NCI-H748 (cell line): Measurements from ENCODE around the gene THUMPD2.

ENCODE experiments used
- DNase-seq: peaks from one replicate; lab custom pipeline; 2025; ENCODE audit not compliant: unreplicated experiment; lab: John Stamatoyannopoulos, UW

Gene THUMPD2

DNA sequence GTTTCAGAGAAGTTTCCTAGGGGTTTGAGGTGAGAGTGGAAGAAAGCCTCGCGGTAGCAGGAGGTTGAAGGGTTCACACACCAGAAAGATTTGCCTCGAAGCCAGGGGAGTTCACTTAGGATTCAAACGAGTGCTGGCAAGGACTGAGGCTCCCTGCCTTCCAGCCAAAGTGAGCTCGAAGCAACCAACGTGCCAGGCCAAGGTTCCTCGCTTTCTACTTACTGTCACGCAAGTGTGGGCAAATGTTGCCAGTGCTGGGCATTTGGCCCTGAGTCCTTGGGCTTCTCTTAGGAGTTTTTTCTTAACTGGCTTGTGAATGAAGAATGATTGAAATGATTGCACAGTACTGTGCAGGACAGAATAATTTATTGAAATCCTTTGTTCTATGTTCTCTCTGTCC lies 59.7 kb downstream of the THUMPD2 start:
- no peak for DNase-seq

DNA sequence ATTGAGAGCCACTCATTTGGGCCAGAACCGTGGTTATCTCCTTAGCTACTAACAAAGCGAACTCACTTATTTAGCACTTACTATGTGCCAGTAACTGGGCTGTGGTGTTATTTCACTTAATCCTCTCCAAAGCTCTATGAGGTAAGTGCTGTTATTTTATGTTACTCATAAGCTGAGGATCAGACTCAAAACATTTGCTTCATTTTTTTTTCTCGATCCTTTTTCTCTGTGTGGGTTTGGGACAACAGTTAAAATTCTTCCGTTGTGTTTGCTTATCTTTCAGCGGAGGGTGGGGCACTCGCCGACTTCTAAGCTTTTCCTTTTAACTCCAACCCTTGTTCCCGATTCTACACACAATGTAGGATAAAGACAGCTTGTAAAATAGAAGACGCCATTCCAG lies 60.6 kb downstream of the THUMPD2 start:
- DNase-seq, result no peak

DNA sequence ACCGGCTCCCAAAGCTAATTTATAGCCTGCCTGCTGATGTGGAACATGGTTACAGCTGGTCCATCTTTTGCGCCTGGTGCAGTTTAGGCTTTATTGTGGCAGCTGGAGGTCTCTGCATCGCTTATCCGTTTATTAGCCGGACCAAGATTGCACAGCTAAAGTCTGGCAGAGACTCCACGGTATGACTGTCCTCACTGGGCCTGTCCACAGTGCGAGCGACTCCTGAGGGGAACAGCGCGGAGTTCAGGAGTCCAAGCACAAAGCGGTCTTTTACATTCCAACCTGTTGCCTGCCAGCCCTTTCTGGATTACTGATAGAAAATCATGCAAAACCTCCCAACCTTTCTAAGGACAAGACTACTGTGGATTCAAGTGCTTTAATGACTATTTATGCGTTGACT lies 62.0 kb downstream of the THUMPD2 start:
- peak; percentile 57 for DNase-seq

DNA sequence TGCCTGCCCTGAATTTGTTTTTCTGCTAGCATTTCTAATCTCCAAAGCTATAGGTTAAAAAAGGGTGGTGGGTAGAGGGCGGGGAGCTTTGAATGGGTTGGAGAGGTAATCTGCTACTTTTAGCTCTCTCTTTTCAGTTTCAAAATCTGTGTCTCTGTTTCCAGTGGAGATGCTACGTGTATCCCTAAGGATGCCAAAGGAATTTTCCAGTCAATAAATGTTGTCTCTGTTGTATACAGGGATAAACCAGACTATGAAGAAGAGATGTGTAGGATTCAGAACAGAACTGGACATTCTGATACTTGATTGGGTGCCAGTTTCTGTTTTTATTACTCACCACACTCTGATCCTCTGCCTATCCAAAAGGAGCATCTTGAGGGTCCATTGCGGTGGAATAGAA lies 63.2 kb downstream of the THUMPD2 start:
- DNase-seq, result no peak

DNA sequence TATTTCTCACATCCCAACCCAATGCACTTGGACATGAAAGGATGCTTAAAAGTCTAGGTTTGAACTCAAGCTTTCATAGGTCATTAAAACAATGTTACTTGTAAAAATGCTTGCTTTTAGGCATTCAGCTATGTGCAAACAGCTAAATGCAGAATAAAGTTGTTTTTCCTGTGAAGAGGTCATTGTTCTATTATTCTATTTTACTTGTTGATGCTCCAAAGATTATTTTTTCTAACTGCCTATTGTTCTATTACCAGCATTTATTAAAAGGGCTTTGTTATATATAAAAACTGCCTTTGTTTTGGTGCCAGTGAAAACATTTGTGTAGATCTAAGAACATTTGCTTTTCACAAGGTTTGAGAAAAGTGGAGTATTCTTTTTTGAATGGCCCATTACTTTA lies 64.0 kb downstream of the THUMPD2 start:
- no peak for DNase-seq

DNA sequence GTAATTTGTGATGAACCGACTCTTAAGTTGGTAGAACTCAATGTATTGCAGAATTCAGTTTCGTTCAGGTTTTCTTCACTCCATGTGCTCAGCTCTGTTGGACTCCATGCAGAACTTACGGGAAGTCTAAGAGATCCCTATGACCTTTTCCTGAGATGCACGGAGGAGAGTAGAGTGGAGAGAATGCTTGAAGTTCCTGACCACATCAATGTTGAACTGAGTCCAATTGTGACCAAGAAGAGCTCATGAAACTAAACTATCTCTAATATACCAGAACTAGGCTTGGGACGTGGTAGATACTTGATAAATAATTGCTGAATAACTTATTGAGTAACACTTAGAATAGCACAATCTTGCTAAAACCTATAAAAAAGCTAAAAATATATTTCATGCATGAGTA lies 66.1 kb downstream of the THUMPD2 start:
- DNase-seq, result no peak

DNA sequence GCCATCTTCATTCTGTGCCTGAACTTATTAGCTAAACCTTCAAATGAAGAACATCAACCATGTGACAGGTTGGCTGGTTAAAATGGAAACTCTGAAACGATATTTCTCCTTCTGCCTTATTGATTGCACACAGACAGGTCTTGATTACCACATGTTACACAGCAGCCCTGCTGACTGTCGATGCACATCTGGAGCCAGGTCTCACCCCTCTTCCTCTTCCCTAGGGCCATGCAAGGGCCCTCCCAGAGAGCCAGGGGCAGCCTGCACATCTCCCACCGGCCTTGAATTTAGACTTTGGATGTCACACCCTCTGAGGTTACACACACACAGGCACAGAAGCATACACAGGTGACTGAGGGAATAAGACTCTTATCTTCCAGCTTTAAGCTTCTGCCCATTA lies 68.3 kb downstream of the THUMPD2 start:
- no peak for DNase-seq

DNA sequence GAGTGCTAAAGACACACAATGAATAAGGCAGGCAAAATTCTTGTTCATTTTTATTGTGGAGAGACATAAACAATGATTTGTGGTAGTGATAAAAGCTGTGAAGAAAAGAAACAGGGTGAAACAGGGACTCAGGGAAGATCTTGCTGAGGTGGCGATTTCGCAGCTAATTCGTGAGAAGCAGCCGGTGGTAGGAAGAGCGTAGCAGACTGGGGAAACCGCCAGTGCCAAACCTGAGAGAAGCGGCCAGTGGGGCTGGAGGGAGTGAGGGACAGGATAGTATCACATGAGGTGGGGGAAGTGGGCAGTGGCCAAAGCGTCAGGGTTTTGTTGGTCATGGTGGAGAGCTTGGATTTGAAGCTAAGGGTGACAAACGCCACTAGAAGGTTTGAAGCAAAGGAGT lies 71.1 kb downstream of the THUMPD2 start:
- no peak for DNase-seq

DNA sequence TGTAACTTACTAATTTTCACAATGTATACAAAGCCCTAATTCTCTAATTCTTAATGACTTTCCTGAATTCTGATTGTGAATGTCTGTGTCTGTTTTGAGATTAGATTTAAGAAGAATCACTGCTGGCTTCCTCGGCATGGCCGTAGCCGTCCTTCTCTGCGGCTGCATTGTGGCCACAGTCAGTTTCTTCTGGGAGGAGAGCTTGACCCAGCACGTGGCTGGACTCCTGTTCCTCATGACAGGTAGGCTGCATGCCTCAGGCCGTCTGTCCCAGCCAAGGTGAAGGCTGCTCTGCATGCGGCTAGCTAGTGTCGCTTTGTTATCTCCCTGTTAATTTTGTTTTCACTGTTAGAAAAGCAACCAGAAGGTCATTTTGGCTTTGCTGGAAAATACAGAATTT lies 72.1 kb downstream of the THUMPD2 start:
- no peak for DNase-seq

DNA sequence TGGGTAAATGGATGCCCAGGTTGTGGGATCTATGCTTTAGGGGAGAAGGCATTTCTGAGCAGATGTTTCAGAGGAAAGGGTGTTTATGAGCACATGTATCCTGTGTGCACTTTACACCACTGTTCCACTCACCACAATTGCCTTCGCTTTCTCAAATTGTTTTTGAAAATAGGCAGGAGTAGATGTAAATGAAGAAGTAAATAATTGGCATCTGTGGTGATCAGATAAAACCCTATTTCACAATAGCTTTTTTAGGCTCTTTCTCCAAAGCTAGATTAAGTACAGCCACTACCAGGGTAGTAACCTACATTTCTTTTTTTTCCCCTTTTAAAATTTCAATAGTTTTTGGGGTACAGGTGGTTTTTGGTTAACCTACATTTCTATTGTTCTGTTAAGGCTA lies 72.7 kb downstream of the THUMPD2 start:
- no peak for DNase-seq

DNA sequence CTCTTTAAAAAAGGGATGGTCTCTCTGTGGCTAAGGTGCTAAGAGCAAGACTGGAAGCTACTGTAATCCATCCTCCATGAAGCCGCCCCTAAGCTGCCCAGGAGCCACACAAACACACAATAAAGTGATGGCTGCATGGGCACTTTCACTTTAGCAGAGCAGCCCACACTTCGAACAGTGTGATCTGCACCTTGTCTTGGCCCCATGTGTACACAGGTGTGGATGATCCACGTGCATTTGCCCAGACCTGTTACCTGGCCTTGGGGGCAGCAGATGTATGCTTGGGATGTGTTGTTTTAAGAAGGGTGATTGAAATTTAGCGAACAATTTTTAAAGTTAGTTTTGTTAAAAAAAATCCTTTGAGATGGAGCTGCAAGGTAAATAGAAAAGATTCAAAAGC lies 73.4 kb downstream of the THUMPD2 start:
- DNase-seq, result peak; percentile 68

DNA sequence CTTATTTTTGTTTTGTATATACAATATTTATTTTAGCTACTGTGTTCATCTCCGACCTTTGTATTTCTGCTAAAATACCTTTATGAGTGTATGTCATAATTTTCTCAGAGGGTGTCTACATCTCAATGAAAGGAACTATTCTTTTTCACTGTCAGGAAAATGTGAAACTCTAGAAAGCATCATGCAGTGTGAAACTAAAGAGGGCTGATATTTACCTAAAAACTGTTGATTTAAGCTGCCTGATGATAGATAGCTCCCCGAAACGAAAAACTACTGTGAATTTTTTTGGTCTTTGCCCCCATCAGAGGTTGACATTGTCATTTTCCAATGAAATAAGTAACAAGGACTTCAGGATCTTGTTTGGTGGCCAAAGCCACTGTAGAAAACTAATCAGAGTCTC lies 74.5 kb downstream of the THUMPD2 start:
- DNase-seq, result peak; percentile 55

DNA sequence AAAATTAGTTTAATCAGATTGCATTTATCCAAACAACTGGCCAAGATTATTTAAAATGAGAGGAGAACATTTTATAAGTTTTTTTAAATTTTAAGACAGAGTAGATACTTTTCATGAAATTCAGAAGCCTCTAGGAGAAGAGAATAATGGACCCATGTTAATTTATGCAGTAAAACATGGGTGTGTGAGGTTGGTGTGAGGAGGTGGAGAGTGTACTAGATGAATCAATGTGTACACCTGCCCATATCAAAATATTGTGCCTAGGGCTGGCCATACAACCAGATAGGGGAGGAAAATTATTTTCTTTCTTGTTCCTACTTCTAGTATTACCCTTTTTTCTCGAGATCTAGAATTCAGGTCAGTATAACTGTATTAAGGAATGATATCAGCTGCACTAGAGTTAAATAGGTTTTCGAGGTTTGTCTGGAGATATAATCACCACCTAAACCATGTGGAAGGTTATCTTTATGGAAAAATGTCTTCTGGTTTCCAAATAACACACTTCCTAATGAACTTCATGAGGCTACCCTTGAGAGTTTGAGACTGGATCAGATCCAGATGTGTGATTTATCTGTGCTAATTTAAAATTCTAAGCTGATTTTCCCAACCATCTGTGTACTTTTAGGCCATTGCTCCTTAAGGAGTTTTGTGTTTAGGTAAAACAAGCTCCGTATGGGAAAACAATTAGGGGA lies 75.7 kb downstream of the THUMPD2 start:
- no peak for DNase-seq

DNA sequence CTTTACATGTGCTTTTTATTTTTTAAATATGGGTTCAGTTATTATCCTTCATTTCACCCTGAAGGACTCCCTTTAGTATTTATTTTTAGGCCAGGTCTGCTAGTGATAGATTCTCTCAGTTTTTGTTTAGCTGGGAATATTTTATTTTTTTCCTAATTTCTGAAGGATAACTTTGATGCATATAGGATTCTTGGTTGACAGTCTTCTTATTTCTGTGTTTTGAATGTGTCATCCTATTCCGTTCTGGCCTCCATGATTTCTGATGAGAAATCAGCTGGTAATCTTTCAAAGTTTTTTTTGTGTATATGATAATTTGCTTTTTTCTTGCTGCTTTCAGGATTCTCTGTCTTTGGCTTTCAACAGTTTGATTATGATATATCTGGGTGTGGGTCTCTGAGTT lies 77.9 kb downstream of the THUMPD2 start:
- DNase-seq, result no peak

DNA sequence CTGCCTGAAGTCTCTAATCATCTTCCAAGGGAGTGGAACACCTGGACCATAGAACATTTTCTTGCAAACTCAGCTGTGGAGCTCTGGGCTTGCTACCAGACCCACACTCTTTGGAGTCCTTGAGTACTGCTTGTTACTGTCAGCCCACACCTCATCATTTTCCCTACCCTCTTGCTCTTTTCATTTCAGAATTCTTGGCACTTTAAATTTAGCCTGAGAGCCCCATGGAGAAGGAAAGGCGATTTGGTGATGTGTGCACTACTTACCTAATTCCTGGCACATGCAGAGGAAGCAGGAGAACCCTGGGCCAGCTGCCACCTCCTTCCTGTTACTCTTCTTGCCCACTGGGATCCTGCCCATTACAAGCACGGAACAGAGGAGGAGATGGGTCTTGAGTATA lies 81.6 kb downstream of the THUMPD2 start:
- no peak for DNase-seq

DNA sequence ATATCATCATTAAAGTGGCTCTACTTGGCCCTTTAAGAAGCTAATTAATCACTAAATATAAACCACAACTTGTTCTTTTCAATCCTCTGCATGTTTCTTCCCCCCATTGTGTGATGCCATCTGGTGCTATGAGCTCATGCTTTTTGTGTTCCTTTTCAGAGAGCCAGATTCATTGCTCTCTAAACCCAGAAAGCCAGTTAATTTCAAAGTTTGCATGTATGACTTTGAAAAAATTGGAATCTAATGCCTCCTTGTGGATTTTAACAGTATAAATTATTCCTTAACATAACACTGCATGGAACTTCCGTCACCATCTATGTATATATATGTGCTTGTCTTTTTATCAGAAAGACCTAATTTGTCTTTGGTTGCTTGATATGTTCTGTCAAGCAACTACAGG lies 82.2 kb downstream of the THUMPD2 start:
- peak; percentile 56 for DNase-seq

DNA sequence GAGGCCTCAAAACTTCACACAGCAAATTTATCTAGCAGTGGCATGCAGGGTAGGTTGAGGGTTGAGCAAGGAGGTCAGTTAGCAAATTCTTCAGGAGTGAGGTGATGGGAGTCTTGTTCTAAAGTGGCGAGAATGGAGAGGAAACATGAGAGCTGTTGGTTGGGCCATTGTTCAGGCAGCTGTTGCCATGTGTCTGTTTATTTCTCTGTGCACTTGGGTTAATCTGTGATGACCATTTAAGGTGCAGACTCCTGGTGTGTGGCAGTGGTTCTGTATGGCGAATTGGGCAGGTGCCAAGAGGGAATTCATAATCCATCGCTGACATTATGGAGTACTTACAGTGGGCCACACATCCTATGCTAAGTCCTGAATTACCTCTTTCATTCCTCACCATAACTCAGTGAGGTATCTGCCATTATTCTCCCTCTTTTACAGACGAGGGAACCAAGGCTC lies 82.9 kb downstream of the THUMPD2 start:
- DNase-seq, result peak; percentile 95

DNA sequence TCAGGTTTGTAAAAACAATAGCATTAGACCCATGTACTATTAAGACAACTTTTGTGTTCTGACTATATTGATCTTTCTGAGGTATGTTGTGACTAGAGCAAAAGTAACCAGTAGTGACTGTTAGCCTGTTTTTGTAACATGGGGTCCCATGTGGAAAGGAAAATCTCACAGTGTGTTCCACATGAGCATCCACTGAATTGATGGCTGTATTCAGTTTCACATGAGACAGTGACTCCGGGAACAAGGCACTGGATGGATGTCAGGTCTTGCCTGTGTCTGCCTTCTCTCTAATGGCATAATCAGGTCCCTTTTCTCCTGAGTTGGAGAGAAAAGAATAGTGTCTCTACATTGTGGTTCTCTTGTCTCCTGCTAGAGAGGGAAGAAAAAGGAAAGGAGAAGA lies 85.8 kb downstream of the THUMPD2 start:
- DNase-seq, result no peak

DNA sequence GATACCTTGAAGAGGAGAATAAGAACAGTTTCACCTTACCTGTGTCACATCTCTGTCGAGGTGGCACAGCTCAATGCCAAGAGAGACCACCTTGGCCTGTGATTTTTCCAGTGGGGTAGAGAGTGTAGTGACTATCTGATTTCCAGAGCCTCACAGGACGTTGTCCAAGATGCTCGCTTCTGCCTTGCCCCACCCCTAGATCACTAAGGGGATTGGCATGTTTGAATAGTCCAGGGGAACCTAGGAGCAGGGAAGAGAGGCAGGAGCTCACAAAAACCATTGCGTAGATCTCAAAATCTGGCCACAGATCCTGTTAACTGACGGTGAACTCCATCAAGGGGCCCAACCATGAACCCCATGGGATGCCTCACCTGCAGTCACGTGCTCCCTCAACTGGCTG lies 89.2 kb downstream of the THUMPD2 start:
- DNase-seq, result peak; percentile 62

DNA sequence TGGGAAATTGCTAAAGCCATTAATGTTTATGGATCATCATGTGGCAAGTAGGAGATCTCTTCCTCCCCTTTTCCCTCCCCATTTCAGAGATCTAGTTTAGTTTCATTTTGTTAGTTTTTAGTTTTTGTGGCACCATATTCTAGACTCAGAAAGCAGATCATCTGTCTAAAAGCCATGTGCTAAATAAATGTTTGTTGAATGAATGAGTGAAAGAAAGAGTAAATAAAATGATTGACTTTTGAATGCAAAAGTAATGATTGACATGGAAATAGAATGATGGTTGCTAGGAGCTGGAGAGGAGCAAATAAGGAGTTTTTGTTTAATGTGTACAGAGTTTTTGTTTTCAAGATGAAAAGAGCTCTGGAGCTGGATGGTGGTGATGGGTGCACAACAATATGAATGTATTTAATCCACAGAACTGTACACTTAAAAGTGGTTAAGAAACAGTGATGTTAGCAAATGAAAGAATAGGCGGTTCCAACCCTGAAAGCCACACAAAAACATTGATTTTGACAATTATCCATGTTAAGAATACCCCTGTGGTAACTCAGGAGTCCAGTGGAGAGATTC lies 89.7 kb downstream of the THUMPD2 start:
- peak; percentile 86 for DNase-seq

DNA sequence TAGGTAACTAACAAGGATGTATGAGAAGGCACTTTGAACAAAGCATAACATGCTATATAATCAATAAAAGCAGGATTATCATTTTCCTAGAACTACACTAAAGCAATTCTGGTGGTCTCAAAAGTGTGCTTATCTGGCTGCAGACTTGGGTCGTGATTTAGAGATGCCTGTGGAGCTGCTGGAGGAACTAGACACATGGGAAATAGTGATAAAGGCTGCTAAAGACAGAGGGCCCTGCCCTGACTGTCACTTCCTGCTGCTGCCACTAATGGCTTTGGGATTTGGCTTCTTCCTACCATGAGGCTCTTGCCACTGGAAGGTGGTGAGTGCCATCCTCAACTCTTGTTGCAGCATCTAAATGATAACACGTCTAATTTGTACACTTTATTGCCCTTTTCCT lies 90.9 kb downstream of the THUMPD2 start:
- DNase-seq, result peak; percentile 50

DNA sequence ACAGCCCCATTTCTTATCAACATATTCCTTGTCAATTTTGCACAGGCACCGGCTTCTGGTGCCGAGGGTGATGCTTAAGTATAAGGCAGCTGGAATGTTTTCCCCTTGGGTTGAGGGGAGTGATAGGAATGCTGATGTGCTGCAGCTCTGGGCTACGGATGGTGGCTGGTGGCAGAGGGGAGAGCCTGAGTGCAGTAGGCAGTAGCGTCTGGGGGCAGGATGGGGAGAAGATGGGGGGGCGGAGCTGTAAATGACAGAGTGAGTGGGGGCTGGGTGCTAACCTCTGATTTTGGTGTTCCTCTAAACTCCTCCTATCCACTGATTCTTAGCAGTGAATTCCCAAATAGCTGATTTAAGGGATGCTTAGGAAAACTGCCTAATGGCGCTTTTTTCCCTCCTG lies 92.6 kb downstream of the THUMPD2 start:
- DNase-seq, result no peak
